ENCODE results near the gene ARID5B.

The ARID5B gene

DNA sequence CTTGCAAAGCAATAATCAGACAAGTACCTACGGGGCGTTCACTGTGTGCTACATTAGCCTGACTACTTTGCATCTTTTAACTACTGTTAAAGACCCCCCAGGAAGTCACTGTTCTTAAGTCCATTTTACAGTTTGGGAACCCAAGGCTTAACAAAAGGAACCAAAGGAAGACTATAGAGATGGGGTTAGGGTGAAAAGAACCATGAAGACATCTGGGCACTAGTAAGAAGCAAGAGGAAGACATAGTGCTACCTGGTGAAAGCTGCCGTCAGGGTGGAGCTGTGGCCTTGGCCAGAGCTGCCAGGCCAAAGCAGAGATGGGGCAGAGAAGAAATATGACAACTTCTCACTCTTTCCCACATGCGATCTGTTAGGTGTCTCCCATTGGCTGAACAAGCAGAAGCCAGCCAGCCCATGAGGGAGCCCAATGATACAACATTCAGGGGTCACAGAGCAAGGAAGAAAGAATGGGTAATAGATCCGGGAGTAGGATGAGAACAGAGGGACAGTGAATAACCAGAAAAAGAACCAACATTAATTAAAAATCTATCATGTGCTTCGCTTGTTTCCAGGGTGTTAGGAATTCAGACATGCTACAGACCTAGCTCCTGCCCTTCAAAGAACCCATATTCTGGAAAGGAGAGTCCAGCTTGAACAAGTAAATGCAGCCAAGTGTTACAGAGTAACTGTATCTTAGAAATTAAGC, 85.4 kb downstream of the ARID5B start:
- peak overlapping the region; percentile 24 for H3K4me3 ChIP-seq (ENCODE audit: low read length)
- H3K36me3 ChIP-seq (replicated peaks; ENCODE audit: insufficient read depth, low read length): no peaks in the 10 kb centered on the region; the same call in 1 of the 2 replicates
- peaks cover 82% of the 10 kb centered on the region for H3K79me2 ChIP-seq (ENCODE audit: low read length)
- H2AFZ ChIP-seq (ENCODE audit: low read length): no peak overlapping the region
- no peaks in the 10 kb centered on the region for H3K9me2 ChIP-seq (replicated peaks; ENCODE audit: insufficient read depth, low read length)
- peak overlapping the region; percentile 72 for H3K4me2 ChIP-seq (ENCODE audit: low read depth, low read length)
- no peaks in the 10 kb centered on the region for H3K27me3 ChIP-seq (replicated peaks; ENCODE audit: insufficient read depth, low read length)
- H4K20me1 ChIP-seq (ENCODE audit: insufficient read depth, low read length): no peaks in the 10 kb centered on the region
- no peaks in the 10 kb centered on the region for H3K9me3 ChIP-seq (replicated peaks; ENCODE audit: insufficient read depth, low read length)
- peak overlapping the region; percentile 89 for H3K27ac ChIP-seq (ENCODE audit: low read length)
- TF ChIP-seq, protein P1, sequence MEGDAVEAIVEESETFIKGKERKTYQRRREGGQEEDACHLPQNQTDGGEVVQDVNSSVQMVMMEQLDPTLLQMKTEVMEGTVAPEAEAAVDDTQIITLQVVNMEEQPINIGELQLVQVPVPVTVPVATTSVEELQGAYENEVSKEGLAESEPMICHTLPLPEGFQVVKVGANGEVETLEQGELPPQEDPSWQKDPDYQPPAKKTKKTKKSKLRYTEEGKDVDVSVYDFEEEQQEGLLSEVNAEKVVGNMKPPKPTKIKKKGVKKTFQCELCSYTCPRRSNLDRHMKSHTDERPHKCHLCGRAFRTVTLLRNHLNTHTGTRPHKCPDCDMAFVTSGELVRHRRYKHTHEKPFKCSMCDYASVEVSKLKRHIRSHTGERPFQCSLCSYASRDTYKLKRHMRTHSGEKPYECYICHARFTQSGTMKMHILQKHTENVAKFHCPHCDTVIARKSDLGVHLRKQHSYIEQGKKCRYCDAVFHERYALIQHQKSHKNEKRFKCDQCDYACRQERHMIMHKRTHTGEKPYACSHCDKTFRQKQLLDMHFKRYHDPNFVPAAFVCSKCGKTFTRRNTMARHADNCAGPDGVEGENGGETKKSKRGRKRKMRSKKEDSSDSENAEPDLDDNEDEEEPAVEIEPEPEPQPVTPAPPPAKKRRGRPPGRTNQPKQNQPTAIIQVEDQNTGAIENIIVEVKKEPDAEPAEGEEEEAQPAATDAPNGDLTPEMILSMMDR (IDR thresholded peaks at IDR 0.05; ENCODE audit: low read length): no peak
- TF ChIP-seq EZH2phosphoT487 (IDR thresholded peaks at IDR 0.05; ENCODE audit: low read length) (no peak), EZH2 (optimal IDR thresholded peaks at IDR 0.05; ENCODE audit: low read depth, low read length) (no peak)
- peaks cover 39% of the 10 kb centered on the region for H3F3A ChIP-seq (ENCODE audit: insufficient read depth, low read length)
- H3K4me1 ChIP-seq (ENCODE audit: low read length): peaks cover 43% of the 10 kb centered on the region
- no peak for DNase-seq
- H3K9ac ChIP-seq (ENCODE audit: low read length): peak overlapping the region; percentile 58; the same call in 1 of the 2 replicates

DNA sequence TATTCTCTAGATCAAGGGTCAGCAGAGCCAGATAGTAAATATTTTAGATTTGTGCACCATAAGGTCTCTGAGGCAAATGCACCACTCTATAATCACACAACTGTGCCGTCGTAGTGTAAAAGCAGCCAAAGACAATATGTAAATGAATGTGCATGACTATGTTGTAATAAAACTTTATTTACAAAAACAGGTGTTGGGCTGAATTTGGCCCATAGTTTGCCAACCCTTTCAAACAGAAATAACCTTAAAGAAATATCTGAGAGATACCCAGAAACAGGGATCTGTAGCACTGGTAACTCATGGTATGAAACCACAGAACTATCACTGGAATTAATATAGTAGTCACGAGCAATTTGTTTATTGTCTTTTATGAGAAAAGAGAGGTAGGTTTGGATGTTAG, 86.0 kb downstream of the ARID5B start:
- Histone ChIP-seq H3K9me2 (replicated peaks; ENCODE audit: insufficient read depth, low read length) (no peaks in the 10 kb centered on the region), H3K4me3 (ENCODE audit: low read length) (peak overlapping the region; percentile 24), H3K4me1 (ENCODE audit: low read length) (peaks cover 43% of the 10 kb centered on the region), H4K20me1 (ENCODE audit: insufficient read depth, low read length) (no peaks in the 10 kb centered on the region), H3K79me2 (ENCODE audit: low read length) (peaks cover 82% of the 10 kb centered on the region), H2AFZ (ENCODE audit: low read length) (no peak overlapping the region), H3K27me3 (replicated peaks; ENCODE audit: insufficient read depth, low read length) (no peaks in the 10 kb centered on the region), H3K9ac (ENCODE audit: low read length) (peak overlapping the region; percentile 58; the same call in 1 of the 2 replicates), H3K36me3 (replicated peaks; ENCODE audit: insufficient read depth, low read length) (no peaks in the 10 kb centered on the region; the same call in 1 of the 2 replicates), H3K9me3 (replicated peaks; ENCODE audit: insufficient read depth, low read length) (no peaks in the 10 kb centered on the region), H3K4me2 (ENCODE audit: low read depth, low read length) (peak overlapping the region; percentile 72), H3K27ac (ENCODE audit: low read length) (peak overlapping the region; percentile 89), H3F3A (ENCODE audit: insufficient read depth, low read length) (peaks cover 39% of the 10 kb centered on the region)
- TF ChIP-seq, protein P1 (IDR thresholded peaks at IDR 0.05; ENCODE audit: low read length): no peak
- no peak for TF ChIP-seq EZH2 (optimal IDR thresholded peaks at IDR 0.05; ENCODE audit: low read depth, low read length)
- TF ChIP-seq EZH2phosphoT487 (IDR thresholded peaks at IDR 0.05; ENCODE audit: low read length): no peak
- DNase-seq: peak; percentile 18

DNA sequence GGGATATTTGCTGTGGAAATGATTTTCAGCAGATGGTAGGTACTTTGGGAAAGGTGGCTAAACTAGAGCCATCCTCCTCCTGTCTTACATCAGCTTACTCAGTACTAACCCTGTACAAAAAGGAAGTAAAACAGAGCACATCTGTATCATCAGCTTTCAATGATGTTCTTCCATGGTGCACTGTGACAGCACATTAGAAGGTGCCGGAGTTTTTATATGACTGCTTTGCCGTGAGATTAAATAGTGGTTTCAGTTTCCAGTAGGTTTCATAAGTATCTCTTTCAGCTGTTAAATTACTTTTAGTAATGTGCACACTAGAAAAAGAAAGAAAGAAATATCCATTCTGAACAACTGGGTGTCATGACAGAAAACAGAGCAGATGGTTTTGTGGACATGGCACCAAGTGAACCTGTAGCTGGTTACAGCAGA, 86.5 kb downstream of the ARID5B start:
- Histone ChIP-seq H3K9me2 (replicated peaks; ENCODE audit: insufficient read depth, low read length) (no peaks in the 10 kb centered on the region), H3K4me3 (ENCODE audit: low read length) (peak overlapping the region; percentile 24), H3K4me2 (ENCODE audit: low read depth, low read length) (peak overlapping the region; percentile 72), H3K36me3 (replicated peaks; ENCODE audit: insufficient read depth, low read length) (no peaks in the 10 kb centered on the region; the same call in 1 of the 2 replicates), H3K79me2 (ENCODE audit: low read length) (peaks cover 82% of the 10 kb centered on the region), H3F3A (ENCODE audit: insufficient read depth, low read length) (peaks cover 39% of the 10 kb centered on the region), H3K4me1 (ENCODE audit: low read length) (peaks cover 43% of the 10 kb centered on the region), H3K27ac (ENCODE audit: low read length) (peak overlapping the region; percentile 89), H2AFZ (ENCODE audit: low read length) (no peak overlapping the region), H4K20me1 (ENCODE audit: insufficient read depth, low read length) (no peaks in the 10 kb centered on the region), H3K9me3 (replicated peaks; ENCODE audit: insufficient read depth, low read length) (no peaks in the 10 kb centered on the region), H3K27me3 (replicated peaks; ENCODE audit: insufficient read depth, low read length) (no peaks in the 10 kb centered on the region), H3K9ac (ENCODE audit: low read length) (peak overlapping the region; percentile 58)
- TF ChIP-seq, protein P1 (IDR thresholded peaks at IDR 0.05; ENCODE audit: low read length): no peak
- TF ChIP-seq EZH2phosphoT487 (IDR thresholded peaks at IDR 0.05; ENCODE audit: low read length): no peak
- TF ChIP-seq EZH2 (optimal IDR thresholded peaks at IDR 0.05; ENCODE audit: low read depth, low read length): no peak
- peak; percentile 93 for DNase-seq
